GM18951 (cell line): ENCODE measurements around the gene SLC25A13.

Experiments
- POLR2A ChIP-seq: IDR thresholded peaks from 4 replicates; pipeline ENCODE4 v1.6.1; 2011; ENCODE audit warnings: mild to moderate bottlenecking; ENCODE audit not compliant: insufficient read length, insufficient read depth; ENCODE audit errors: extremely low read depth
- in situ Hi-C: fragments of 300-500 bp; cut with MboI; formaldehyde crosslinking; loops from one replicate; pipeline ENCODE4 v1.12.0; 2022; ENCODE audit warnings: low sequenced_read_pairs, mixed read lengths, inconsistent platforms; ENCODE audit not compliant: unreplicated experiment

The SLC25A13 gene

DNA sequence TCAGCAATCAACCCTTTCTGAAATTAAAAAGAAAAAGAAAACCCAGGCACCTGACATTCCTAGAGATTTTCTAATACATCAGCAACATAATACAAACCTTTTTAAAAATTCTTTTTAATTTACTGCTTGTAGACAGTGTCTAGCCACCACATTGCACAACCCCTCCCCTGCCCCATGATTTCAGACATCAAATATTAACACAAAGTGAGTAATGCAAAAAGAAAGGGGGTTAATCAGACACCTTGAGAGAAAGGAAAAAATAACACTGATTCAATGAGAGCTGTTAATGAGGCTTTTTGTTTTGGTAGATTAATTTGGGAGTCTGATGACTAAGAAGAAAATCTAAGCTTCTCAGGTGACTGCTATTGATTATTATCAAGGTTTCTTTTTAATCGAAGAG lies 55.3 kb downstream of the SLC25A13 start:
- in situ Hi-C loops: no loop called here

DNA sequence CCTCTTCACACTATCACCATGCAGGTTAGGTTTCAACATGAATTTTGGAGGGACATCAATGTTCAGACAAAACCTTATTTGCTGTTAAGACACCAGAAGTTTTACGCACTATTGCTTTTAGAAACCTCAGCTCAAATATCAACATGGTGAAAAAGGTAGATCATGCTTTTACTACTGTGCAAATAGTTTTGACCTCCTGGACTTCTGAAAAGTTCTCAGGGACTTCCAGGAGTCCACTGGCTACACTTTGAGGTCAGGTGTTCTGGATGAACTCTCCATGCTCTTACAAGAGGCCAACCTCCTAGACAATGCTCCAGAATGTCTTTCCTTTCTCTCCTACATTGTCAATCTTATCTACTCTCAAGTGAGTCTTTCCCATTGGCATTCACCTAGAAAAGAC lies 55.9 kb downstream of the SLC25A13 start:
- no peak for TF ChIP-seq POLR2A
- in situ Hi-C loops: no loop called here

More for the DNA sequence above, 55.3 kb downstream of the SLC25A13 start:
- TF ChIP-seq POLR2A: no peak

DNA sequence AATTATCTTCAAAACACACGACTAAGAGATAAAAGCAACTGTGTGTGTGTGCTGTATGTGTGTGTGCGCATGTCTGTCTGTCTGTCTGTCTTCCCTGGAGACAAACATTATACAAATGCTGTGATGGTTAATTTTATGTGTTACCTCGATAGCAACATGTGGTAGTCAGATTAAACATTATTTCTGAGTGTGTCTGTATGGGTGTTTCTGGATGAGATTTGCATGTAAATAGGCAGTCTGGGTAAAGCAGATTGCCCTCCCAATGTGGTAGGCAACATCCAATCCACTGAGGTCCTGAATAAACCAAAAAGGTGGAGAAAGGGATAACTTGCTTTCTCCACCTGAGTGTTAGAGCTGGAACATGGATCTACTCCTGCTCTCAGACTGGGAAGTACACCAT lies 67.9 kb downstream of the SLC25A13 start:
- no peak for TF ChIP-seq POLR2A
- in situ Hi-C loops: no loop called here

DNA sequence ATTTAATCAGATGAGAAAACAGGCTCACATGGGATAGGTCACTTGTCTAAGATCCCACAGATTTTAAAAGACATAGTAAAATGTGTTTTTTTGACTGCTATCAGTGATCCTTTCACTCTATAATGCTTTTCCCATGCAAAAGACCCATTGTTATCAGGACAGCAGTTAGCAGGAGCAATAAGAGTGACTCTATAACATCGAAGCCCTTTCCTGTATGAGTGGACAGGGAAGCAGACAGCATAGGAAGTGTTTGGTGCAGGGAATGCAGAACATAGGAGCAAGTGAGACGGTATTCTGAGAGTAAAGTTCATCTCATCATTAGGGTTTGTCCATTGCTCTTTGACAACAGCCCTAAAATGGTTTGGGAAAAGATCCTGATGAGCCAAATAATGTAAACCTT lies 68.5 kb downstream of the SLC25A13 start:
- TF ChIP-seq POLR2A: no peak
- in situ Hi-C loops: no loop called here

DNA sequence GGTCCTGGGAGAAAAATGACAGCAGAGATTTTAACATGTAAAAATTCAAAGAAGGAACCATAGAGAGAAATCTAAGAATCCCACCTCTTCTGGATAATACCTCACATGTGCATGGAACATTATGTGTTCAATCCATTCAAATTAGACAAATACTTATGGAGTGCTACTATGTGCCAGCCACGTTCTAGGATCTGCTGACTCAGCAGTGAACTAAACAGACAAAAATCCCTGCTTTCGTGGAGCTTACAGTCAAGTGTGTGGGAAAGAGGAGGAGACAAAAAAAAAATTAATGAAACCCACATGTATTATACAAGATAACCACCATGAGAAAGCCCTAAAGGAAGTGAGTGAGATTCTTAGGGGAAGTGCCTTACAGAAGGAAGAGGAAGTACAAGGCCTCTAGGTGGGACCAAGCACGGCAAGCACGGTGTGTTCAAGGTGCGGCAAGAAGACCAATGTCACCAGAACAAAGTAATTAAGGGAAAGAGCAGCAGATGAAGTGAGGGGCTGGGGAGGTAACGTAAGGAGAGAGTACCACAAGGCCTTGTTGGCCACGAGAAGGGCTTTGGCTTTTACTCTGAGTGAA lies 71.0 kb downstream of the SLC25A13 start:
- in situ Hi-C loops: no loop called here
- TF ChIP-seq POLR2A: no peak

DNA sequence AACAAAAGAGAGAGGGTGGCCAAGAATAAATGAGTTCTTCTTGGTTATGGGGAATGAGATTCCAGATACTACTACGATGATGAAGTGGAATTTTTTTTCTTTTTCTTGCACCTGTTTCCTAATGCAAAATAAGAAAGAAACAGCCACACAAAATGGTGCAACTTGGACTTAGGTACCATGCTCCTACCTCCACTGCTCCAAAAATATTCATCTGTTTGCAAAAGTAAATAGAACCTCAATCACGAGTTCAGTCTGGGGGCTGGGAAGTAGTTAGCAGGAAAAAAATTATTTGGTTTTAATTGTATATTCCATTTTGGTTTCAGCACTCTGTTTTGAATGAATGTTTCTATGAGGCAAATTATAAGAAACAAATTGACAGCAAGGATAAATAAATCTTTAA lies 73.5 kb downstream of the SLC25A13 start:
- in situ Hi-C loops: no loop called here
- TF ChIP-seq POLR2A: no peak

DNA sequence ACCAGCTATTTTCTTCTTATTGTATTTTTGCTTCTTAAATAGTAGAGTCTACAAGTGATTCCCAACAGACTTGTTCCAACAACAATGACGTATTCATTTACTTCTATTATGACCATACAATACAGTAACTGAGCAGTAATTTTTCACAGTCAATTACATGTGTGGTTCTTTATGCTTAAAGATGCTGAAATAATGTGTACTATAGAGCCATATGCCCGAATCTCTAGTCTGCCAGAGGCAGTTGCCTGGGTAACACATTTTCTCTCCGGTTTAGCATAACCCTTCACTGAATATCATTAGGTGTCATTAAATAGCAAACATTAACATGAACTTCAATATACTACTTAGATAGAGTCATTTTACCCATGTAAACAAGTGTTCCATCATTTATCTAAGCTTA lies 75.0 kb downstream of the SLC25A13 start:
- in situ Hi-C loops: no loop called here
- no peak for TF ChIP-seq POLR2A

DNA sequence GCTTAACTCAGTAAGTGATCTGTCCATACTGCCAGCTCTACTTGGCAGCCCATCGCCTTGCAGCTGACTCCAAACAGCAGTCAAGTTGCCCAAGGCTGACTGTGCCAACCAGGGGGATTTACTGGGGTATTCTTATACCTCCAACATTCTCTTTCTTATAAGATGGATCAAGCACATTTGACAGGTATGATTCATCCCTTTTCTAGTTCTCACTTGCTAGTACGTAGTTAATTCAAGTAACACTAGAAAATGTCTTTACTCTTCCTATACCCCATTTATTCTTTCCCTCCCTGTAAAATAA lies 77.0 kb downstream of the SLC25A13 start:
- no peak for TF ChIP-seq POLR2A
- in situ Hi-C loops: no loop called here

DNA sequence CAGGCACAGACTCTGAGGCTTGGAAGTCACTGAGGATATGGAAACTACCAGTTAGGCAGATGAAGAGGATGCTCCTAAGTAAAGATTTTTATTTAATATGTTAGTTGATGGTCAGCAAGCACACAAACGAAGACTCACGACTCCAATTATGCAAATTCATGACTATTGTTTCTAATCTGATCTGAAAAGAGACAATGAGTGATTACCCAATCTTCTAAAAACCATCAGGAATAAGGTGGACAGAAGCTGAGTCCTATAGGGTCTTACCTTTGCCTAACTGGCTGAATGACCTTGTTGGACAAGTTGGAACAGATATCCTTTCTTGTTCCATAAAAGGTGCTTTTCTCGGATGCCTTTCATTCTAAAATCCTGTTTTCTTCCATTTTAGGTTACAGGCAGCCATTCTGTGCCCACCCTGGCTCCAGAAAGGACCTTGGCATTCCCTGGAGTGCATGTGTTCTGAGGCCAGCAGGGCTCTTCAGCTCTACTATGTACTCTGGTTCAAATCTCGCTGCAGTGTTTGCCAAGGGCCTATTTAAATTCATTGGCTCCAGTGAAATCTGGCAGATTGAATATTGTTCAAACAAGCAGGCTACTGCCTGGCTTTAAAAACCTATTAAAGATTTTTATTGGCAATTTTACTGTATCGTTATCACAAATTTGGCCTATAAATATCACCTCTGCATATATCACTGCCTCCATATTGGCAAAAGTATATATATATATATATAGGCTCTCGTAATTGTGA lies 77.5 kb downstream of the SLC25A13 start:
- in situ Hi-C loops: no loop called here
- no peak for TF ChIP-seq POLR2A

DNA sequence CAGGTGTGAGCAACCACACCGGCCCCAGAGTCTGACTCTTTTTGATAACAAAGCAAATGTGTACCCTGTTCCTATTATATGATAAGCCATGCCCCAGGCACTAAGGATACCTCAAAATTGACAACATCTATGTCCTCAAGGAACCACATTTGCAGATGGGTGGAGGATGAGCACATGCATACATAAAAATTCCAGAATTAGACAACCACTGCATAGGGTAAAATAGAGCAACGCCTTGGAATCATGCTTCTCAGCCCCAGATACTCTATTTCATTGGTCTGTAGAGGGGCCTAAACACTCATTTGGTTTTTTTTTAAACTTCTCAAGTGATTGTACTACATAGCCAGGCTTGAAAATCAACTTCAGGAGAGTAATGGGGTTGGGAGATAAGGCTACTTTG lies 78.7 kb downstream of the SLC25A13 start:
- no peak for TF ChIP-seq POLR2A
- in situ Hi-C loops: no loop called here

DNA sequence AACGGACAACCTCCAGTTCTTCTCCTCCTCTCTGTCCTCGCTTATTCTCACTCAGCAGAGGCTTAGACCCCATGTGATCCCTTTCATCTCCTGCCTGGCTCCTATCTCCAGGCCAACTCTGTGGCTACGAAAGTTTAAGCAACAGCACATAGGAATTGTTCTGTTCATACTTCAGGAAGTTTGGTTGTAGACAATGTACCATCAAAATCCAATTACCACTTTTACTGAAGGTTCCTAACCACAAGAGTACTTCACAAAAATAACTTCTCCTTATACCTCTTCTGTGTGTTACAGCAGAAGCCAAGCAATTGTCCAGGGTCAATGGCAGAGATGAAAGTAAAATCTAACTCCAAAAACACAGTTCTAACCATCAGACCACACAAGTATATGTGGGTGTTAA lies 80.0 kb downstream of the SLC25A13 start:
- no peak for TF ChIP-seq POLR2A
- in situ Hi-C loops: no loop called here

DNA sequence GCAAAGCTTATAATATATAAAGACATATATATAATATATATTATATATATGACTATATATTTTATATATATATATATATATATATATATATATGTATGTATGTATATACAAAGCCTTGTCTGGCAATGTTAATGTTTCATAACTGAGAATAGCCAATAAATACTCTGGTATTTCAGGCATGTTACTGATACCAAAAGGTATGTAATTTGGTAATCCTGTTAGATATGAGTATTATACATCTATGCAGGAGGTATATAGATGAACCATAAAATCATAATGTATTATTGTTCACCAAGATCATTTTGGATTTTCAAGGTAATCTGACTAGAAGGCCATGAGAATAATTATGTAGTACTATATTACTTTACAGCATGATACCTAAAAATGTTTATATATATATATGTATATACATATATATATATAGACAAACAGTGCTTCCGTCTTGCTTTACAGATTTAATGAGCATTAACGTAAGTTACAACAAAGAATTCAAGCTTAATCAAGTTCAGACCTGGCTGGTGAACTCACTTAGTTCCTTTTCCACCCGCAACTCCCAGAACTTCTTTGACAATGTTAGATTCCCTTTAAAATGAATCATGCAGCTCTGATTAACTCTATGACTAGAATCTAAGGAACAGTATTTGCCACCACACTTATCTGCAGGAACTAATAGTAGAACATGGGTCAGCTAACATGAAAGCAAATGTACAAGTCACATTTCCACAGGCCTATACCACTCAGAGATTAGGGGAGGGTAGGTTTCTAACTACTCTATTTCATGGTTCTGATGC lies 82.7 kb downstream of the SLC25A13 start:
- in situ Hi-C loops: no loop called here
- no peak for TF ChIP-seq POLR2A

DNA sequence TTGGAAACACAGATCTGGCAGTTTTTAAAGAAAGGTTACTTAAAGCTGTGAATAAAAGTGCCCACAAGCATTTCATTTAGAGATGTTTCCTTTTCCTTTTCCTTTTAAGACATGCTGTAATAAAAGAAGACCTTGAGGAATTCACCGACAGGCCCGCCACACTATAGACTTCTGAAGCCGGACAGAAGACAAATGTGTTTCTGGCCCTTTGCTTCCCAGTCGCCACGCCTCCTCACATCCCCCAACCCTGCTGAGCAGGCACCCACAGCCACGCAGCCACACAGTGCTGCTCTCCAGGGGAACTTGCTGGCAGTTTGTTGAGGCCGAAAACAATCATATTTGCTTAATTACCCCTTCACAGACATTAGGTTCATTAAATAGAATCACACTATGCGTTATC lies 83.4 kb downstream of the SLC25A13 start:
- in situ Hi-C loops: no loop called here

DNA sequence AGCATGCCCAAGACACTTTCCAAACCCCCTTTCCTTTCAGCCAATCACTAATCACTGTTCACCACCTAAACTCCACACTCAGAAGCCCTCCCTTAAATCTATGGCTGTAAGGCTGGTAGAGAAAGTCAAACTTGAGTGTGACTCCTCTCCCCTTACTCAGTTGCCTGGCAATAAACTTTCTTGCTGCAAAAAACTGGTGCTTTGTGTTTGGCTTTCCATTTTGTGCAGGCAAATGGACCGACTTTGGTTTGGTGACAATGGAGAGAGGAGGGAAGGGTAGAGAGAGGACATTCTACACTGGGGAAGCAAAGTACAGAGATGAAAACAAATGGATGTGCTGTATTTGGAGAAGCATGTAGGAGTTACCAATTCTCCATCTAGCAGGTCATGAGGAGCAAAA lies 84.9 kb downstream of the SLC25A13 start:
- no peak for TF ChIP-seq POLR2A
- in situ Hi-C loops: no loop called here

More for the DNA sequence above, 83.4 kb downstream of the SLC25A13 start:
- TF ChIP-seq POLR2A: no peak
